Hepatocyte (in vitro differentiated cells): ENCODE data around the gene PTCH2.

Experiments
- EZH2 ChIP-seq: fragments of 200-600 bp; sonication (generic); IDR thresholded peaks from 2 replicates; pipeline ENCODE4 v1.6.1; 2016; ENCODE audit warnings: antibody characterized with exemption, mild to moderate bottlenecking, borderline replicate concordance
- EZH2phosphoT487 ChIP-seq: fragments of 200-600 bp; sonication (generic); IDR thresholded peaks from one replicate; pipeline ENCODE4 v1.6.1; 2018; ENCODE audit warnings: antibody characterized with exemption, mild to moderate bottlenecking, low read depth, moderate library complexity; ENCODE audit not compliant: unreplicated experiment, severe bottlenecking
- TF ChIP-seq, protein P1 (sequence below): fragments of 200-600 bp; sonication (generic); IDR thresholded peaks from 2 replicates; pipeline ENCODE4 v1.5.1; 2016; ENCODE audit warnings: antibody characterized with exemption, mild to moderate bottlenecking; ENCODE audit not compliant: poor library complexity

DNA sequence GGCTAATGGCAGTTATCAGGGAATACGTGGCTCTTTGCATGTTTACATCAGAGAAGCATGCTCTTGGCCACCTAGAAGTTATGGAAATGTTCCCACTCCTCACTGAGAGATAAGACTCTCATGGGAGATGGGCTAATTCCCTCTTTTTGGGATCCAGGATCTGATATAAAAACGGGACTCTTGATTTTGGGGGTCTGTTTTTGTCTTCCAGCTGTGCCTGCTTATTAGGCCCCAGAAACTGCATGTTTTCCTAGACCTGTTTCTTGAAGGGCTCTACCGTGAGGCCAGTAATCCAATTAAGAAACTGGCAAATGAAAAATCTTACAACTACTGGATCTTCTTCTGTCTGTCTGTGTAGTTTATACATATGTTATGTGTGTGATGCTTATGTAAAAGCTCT is 47.0 kb upstream of the PTCH2 start:
- TF ChIP-seq, protein P1, sequence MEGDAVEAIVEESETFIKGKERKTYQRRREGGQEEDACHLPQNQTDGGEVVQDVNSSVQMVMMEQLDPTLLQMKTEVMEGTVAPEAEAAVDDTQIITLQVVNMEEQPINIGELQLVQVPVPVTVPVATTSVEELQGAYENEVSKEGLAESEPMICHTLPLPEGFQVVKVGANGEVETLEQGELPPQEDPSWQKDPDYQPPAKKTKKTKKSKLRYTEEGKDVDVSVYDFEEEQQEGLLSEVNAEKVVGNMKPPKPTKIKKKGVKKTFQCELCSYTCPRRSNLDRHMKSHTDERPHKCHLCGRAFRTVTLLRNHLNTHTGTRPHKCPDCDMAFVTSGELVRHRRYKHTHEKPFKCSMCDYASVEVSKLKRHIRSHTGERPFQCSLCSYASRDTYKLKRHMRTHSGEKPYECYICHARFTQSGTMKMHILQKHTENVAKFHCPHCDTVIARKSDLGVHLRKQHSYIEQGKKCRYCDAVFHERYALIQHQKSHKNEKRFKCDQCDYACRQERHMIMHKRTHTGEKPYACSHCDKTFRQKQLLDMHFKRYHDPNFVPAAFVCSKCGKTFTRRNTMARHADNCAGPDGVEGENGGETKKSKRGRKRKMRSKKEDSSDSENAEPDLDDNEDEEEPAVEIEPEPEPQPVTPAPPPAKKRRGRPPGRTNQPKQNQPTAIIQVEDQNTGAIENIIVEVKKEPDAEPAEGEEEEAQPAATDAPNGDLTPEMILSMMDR, result no peak
- no peak for TF ChIP-seq EZH2phosphoT487
- no peak for TF ChIP-seq EZH2
